Lung (tissue), 12 donors: Measurements from ENCODE around the gene ACACA. TPM values are rescaled to one million over a fixed set of nuclear protein-coding genes. Genes with fewer than 3 reads are reported as not detected.

Source experiments
- ATAC-seq: fragments of 200-7000 bp; cut with Tn5 transposase; one replicate; pipeline ENCODE4 v1.9.1; 2020; ENCODE audit warnings: moderate number of reproducible peaks; ENCODE audit not compliant: insufficient read depth, low FRiP score
- DNase-seq, 3 donors: peaks; one replicate each; pipeline ENCODE4 v3.0.0-alpha.2; 2013 to 2017
- H3K27ac ChIP-seq, 2 donors: one replicate each; pipeline ENCODE4 v1.5.1; 2013; ENCODE audit warnings: mild to moderate bottlenecking in 2 of 2, moderate library complexity in 2 of 2, control low read depth in 1 of 2, inconsistent platforms in 1 of 2, low read depth in 1 of 2, low read length in 1 of 2
- H3K27me3 ChIP-seq, 3 donors: one replicate each; pipeline ENCODE4 v1.5.1; 2013; ENCODE audit warnings: low read length in 2 of 3; ENCODE audit not compliant: control insufficient read depth in 3 of 3, insufficient read depth in 3 of 3
- H3K36me3 ChIP-seq, 4 donors: one replicate each; pipeline ENCODE4 v1.5.1; 2013; ENCODE audit warnings: low read length in 4 of 4, mild to moderate bottlenecking in 1 of 4, moderate library complexity in 1 of 4; ENCODE audit not compliant: control insufficient read depth in 4 of 4, insufficient read depth in 4 of 4
- H3K4me1 ChIP-seq, 5 donors: one replicate each; pipeline ENCODE4 v1.5.1; 2013; ENCODE audit warnings: low read length in 5 of 5, mild to moderate bottlenecking in 2 of 5, moderate library complexity in 1 of 5; ENCODE audit not compliant: control insufficient read depth in 5 of 5, insufficient read depth in 5 of 5
- H3K4me3 ChIP-seq: one replicate; pipeline ENCODE4 v1.5.1; 2013; ENCODE audit warnings: mild to moderate bottlenecking, control low read depth, moderate library complexity
- H3K9ac ChIP-seq, 2 donors: one replicate each; pipeline ENCODE4 v1.5.1; 2013; ENCODE audit warnings: low read length in 2 of 2, control low read depth in 1 of 2; ENCODE audit not compliant: insufficient read depth in 1 of 2
- H3K9me3 ChIP-seq, 4 donors: one replicate each; pipeline ENCODE4 v1.5.1; 2013; ENCODE audit warnings: low read length in 3 of 4, mild to moderate bottlenecking in 1 of 4, moderate library complexity in 1 of 4; ENCODE audit not compliant: control insufficient read depth in 4 of 4, insufficient read depth in 3 of 4
- CTCF ChIP-seq: IDR thresholded peaks from 2 replicates; pipeline ENCODE4 v1.5.1; 2012; ENCODE audit warnings: mild to moderate bottlenecking; ENCODE audit errors: control extremely low read depth, extremely low read depth
- WGBS, 2 donors: extraction: QIAGEN DNeasy Blood & Tissue Kit; methylation state at CpG; one replicate each; pipeline ENCODE4 v1.1.7; 2013; 5-methylcytosine and 5-hydroxymethylcytosine counted together
- polyA plus RNA-seq, 2 donors: library from polyadenylated mRNA; stranded (reverse); fragments of 200-250 nt; gene quantifications; one replicate each; pipeline ENCODE4 v1.2.1, GENCODE V29; 2013
- total RNA-seq, 2 donors: library from RNA; depleted of rRNA in 1 of 2; stranded (reverse); fragments of >200 nt in 1 of 2; gene quantifications; one replicate each; pipeline ENCODE4 v1.2.1, GENCODE V29; 2014 to 2021
- donor health status: control.
- donor health status: control.
- donor health status: Bipolar disorder and iron deficiency.
- donor health status: healthy.
- donor health status: DM: yes; HTN: yes; CAD: no.

Gene ACACA
- total and polyA plus RNA-seq, 4 donors, result 26.0 to 111 (median 55.6) TPM

DNA sequence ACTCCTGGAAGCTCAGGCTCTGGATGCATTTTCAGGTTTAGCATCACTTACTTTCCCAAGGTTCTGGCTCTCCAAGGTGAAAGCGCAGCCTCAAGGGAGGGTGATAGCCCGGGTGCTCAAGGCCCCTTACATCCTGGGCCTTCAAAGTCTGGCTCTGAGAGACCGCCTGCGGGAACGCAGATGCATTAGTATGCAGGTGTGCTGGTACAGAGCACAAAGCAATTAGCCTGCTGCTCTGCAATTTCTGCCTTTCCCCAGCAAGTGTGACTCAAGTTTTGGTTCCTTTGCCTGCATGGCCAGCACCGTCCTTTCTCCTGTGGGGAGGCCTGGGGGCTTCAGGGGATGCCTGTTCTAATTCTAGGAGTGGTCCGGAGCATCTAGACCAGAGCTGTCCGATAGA is 341.7 kb downstream of the ACACA start:
- no peak overlapping the region for H3K27ac ChIP-seq
- H3K4me1 ChIP-seq, result peaks cover 0 to 15% (median 3%) of the 10 kb centered on the region in 5 donors
- ATAC-seq (no peak), DNase-seq (no peak)
- WGBS, 2 donors, result 88 to 89% methylated on average over 8 of the region's 8 CpGs
- H3K27me3 ChIP-seq, result peaks cover 0 to 12% (median 10%) of the 10 kb centered on the region in 3 donors
- no peak overlapping the region for H3K4me3 ChIP-seq
- H3K36me3 ChIP-seq, result no peaks in the 10 kb centered on the region
- peaks cover 0 to 1% (median 0%) of the 10 kb centered on the region in 4 donors for H3K9me3 ChIP-seq
- no peak overlapping the region for H3K9ac ChIP-seq
- TF ChIP-seq CTCF, result no peak

DNA sequence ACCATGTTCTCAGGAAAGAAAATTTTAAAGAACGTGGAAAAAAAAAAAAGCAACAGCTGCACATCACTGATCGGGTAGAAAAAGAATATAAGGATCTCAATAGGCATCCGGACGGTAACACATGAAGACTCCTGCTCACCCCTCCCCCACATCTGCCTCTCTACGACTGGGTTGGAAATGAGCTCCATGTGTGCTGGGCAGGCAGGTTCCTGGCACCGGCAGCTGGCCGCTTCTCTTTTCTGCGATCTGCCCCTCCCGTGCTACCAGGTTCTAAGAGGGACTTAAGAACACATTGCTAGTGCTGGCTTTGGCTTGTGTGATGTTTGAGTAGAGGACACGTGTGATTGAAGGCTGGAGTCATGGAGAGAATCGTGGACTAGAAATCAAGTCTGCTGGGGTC is 342.4 kb downstream of the ACACA start:
- Histone ChIP-seq H3K4me1 (peaks cover 0 to 16% (median 3%) of the 10 kb centered on the region in 5 donors), H3K27me3 (peaks cover 0 to 12% (median 10%) of the 10 kb centered on the region in 3 donors), H3K4me3 (no peak overlapping the region), H3K9me3 (peaks cover 0 to 1% (median 0%) of the 10 kb centered on the region in 4 donors), H3K36me3 (no peaks in the 10 kb centered on the region), H3K9ac (no peak overlapping the region), H3K27ac (no peak overlapping the region)
- TF ChIP-seq CTCF, result no peak
- DNase-seq (no peak), ATAC-seq (no peak)
- 56 to 71% methylated on average over 11 of the region's 11 CpGs for WGBS, 2 donors

DNA sequence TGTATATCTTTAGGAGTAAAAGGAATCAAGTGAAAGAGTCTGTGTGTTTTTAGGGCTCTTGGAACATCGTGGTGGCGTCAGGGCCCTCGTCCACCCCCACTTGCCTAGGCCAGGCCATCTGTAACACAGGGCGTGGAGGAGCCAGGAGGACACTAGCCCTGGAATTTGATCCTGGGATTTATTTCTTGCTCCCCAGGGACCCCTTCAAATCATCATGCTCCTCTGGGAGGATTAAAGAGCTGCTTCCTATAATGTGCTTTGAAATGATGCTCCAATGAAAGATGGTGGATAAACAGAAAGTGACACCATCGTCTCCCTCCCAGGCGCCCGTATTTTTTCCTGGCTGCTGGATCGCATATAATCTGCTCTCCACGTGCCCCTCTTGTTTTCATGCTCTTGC is 344.6 kb downstream of the ACACA start:
- no peaks in the 10 kb centered on the region for H3K9me3 ChIP-seq
- no peak for TF ChIP-seq CTCF
- no peak overlapping the region for H3K27ac ChIP-seq
- no peak overlapping the region for H3K9ac ChIP-seq
- ATAC-seq (no peak), DNase-seq (no peak)
- peaks cover 0 to 4% (median 2%) of the 10 kb centered on the region in 4 donors for H3K36me3 ChIP-seq
- peaks cover 0 to 11% (median 3%) of the 10 kb centered on the region in 5 donors for H3K4me1 ChIP-seq
- no peak overlapping the region for H3K4me3 ChIP-seq
- peaks cover 0 to 10% (median 4%) of the 10 kb centered on the region in 3 donors for H3K27me3 ChIP-seq
- WGBS, 2 donors, result 73 to 74% methylated on average over 9 of the region's 9 CpGs

GRCh38 chr17:37060928-37061327 is 345.7 kb downstream of the ACACA start:
- H3K9ac ChIP-seq, result no peak overlapping the region
- H3K27me3 ChIP-seq, result no peaks in the 10 kb centered on the region
- no peak overlapping the region for H3K27ac ChIP-seq
- TF ChIP-seq CTCF, result no peak
- WGBS, 2 donors, result 59 to 65% methylated on average over 7 of the region's 7 CpGs
- no peak overlapping the region for H3K4me3 ChIP-seq
- peaks cover 0 to 15% (median 3%) of the 10 kb centered on the region in 5 donors for H3K4me1 ChIP-seq
- no peak for ATAC-seq
- peak in 1 of 3 donors; percentile 35 for DNase-seq
- no peaks in the 10 kb centered on the region for H3K9me3 ChIP-seq
- peaks cover 0 to 13% (median 6%) of the 10 kb centered on the region in 4 donors for H3K36me3 ChIP-seq
